Measurements from ENCODE around the gene SEMG1. TPM values are rescaled to one million over a fixed set of nuclear protein-coding genes. Genes with fewer than 3 reads are reported as not detected.

Gene SEMG1
- total and polyA plus RNA-seq, 2 donors from 2014 or later, result not detected

DNA sequence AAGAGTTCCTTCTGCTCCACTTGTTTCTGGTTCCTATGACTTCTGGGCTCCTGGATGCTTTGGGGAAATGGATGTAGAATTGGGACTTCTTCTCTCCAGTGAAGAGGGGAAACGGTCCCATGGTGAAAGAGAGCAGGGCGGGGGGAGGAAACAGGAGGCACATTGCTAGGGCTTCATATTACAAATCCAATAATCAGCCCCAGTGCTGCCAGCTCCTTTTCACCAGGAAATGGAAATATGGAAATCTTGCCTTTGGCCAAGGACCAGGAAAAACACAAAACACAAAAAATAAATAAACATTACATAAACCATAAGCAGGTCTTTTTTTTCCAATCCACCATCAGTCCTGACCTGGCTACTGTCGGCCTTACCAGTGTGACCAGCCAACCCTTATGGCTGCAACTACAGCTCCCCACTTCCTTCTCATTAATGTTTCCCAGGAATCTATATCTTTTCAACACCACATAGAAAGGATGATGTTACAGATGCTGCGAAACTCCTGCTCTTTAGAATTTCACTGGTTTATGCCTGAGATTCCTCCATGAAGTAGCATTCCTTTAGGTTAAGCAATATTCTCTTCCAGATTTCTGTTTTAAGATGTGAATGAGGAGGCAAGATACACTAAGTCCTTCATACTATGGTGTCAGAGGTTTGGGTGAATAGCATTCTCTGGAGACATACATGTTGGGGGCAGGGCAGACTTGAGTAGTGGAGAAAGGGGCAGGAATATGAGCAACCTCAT lies 30.1 kb upstream of the SEMG1 start:
- FAIRE-seq, result no peak
- Histone ChIP-seq H3K4me1 (ENCODE audit: control insufficient read depth in 2 of 3, insufficient read depth in 2 of 3, low read depth in 1 of 3, low read length in 3 of 3) (no peaks in the 10 kb centered on the region), H3K36me3 (ENCODE audit: control insufficient read depth in 2 of 3, insufficient read depth in 3 of 3, low read length in 3 of 3) (no peaks in the 10 kb centered on the region), H3K27me3 (ENCODE audit: control insufficient read depth, insufficient read depth, low read length) (no peaks in the 10 kb centered on the region), H3K9me3 (ENCODE audit: control insufficient read depth in 2 of 3, insufficient read depth in 1 of 3, low read length in 3 of 3) (no peaks in the 10 kb centered on the region), H3K9ac (ENCODE audit: low read length in 3 of 3) (no peak overlapping the region), H3K4me3 (ENCODE audit: low read length in 3 of 3) (no peak overlapping the region), H3K27ac (ENCODE audit: low read depth in 2 of 2, low read length in 2 of 2) (no peak overlapping the region)
- DNase-seq, result no peak
- TF ChIP-seq CTCF (IDR thresholded peaks at IDR 0.05; ENCODE audit: borderline replicate concordance, extremely low read depth, insufficient read depth), result no peak
- intact Hi-C loops (cut with DNase I), result no loop called here

DNA sequence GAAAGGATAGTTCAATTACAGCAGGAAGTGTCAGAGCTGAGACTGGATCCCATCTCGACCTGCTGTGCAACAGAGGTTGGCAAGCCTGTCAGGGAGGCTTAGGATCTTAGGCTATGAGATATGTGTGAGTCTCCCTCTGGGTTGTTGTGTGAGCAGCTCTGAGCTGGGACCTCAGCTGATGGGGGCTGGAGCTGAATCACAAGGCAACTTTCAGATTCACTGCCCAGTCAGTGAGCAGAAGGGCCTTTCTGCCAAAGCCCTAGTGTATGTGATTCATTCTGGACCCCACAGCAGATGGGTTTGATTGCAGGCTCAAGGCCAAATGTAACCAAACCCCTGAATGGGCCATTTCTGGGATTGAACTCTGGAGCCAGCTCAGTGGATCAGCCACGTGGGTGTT lies 27.7 kb upstream of the SEMG1 start:
- Histone ChIP-seq H3K9me3 (ENCODE audit: control insufficient read depth in 2 of 3, insufficient read depth in 1 of 3, low read length in 3 of 3) (no peaks in the 10 kb centered on the region), H3K4me3 (ENCODE audit: low read length in 3 of 3) (no peak overlapping the region), H3K27ac (ENCODE audit: low read depth in 2 of 2, low read length in 2 of 2) (no peak overlapping the region), H3K4me1 (ENCODE audit: control insufficient read depth in 2 of 3, insufficient read depth in 2 of 3, low read depth in 1 of 3, low read length in 3 of 3) (no peaks in the 10 kb centered on the region), H3K27me3 (ENCODE audit: control insufficient read depth, insufficient read depth, low read length) (no peaks in the 10 kb centered on the region), H3K9ac (ENCODE audit: low read length in 3 of 3) (no peak overlapping the region), H3K36me3 (ENCODE audit: control insufficient read depth in 2 of 3, insufficient read depth in 3 of 3, low read length in 3 of 3) (no peaks in the 10 kb centered on the region)
- DNase-seq, result no peak
- no peak for TF ChIP-seq CTCF (IDR thresholded peaks at IDR 0.05; ENCODE audit: borderline replicate concordance, extremely low read depth, insufficient read depth)
- intact Hi-C loops (cut with DNase I), result no loop called here
- no peak for FAIRE-seq

DNA sequence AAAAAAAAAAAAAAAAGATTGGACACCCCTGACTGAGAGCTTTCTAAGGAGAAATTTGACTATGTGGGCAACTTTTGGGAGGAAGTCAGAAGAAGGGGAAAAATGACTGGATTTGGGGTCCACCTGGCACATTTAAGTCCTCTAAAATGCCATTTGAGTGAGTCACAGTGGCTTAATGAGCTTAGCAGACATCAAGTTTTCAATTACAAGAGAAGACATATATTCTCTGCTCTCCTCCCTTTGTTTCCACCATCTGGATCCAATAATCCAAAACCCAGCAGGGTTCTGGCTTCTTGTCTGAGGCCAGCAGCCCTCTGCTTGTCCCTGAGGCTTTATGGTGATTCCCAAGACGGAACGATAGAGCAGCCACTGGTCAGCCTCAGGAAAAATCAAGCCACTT lies 25.2 kb upstream of the SEMG1 start:
- FAIRE-seq (no peak), DNase-seq (no peak)
- no peaks in the 10 kb centered on the region for H3K27me3 ChIP-seq (ENCODE audit: control insufficient read depth, insufficient read depth, low read length)
- H3K9me3 ChIP-seq (ENCODE audit: control insufficient read depth in 2 of 3, insufficient read depth in 1 of 3, low read length in 3 of 3), result no peaks in the 10 kb centered on the region
- no peak overlapping the region for H3K9ac ChIP-seq (ENCODE audit: low read length in 3 of 3)
- TF ChIP-seq CTCF (IDR thresholded peaks at IDR 0.05; ENCODE audit: borderline replicate concordance, extremely low read depth, insufficient read depth), result no peak
- H3K27ac ChIP-seq (ENCODE audit: low read depth in 2 of 2, low read length in 2 of 2), result no peak overlapping the region
- no peaks in the 10 kb centered on the region for H3K4me1 ChIP-seq (ENCODE audit: control insufficient read depth in 2 of 3, insufficient read depth in 2 of 3, low read depth in 1 of 3, low read length in 3 of 3)
- intact Hi-C loops (cut with DNase I), result no loop called here
- H3K4me3 ChIP-seq (ENCODE audit: low read length in 3 of 3), result no peak overlapping the region
- H3K36me3 ChIP-seq (ENCODE audit: control insufficient read depth in 2 of 3, insufficient read depth in 3 of 3, low read length in 3 of 3), result no peaks in the 10 kb centered on the region

- H3K4me1 ChIP-seq (ENCODE audit: control insufficient read depth in 2 of 3, insufficient read depth in 2 of 3, low read depth in 1 of 3, low read length in 3 of 3), result no peaks in the 10 kb centered on the region
- no peaks in the 10 kb centered on the region for H3K27me3 ChIP-seq (ENCODE audit: control insufficient read depth, insufficient read depth, low read length)
- no peak for TF ChIP-seq CTCF (IDR thresholded peaks at IDR 0.05; ENCODE audit: borderline replicate concordance, extremely low read depth, insufficient read depth)
- H3K4me3 ChIP-seq (ENCODE audit: low read length in 3 of 3), result no peak overlapping the region
- H3K9ac ChIP-seq (ENCODE audit: low read length in 3 of 3), result no peak overlapping the region
- no peaks in the 10 kb centered on the region for H3K36me3 ChIP-seq (ENCODE audit: control insufficient read depth in 2 of 3, insufficient read depth in 3 of 3, low read length in 3 of 3)
- DNase-seq (no peak), FAIRE-seq (no peak)
- H3K27ac ChIP-seq (ENCODE audit: low read depth in 2 of 2, low read length in 2 of 2), result no peak overlapping the region
- intact Hi-C loops (cut with DNase I), result no loop called here
- H3K9me3 ChIP-seq (ENCODE audit: control insufficient read depth in 2 of 3, insufficient read depth in 1 of 3, low read length in 3 of 3), result no peaks in the 10 kb centered on the region
Measured at GRCh38 chr20:45183084-45183483, 23.7 kb upstream of the SEMG1 start.
